ENCODE data around the gene VPS13A.
"Not testable (repeated sequence)": the region's sequence is repeated elsewhere in the genome, so short reads cannot be mapped to it uniquely, and the experiment has no call there.

VPS13A gene

GRCh38 chr9:77305622-77306400, 128.5 kb downstream of the VPS13A start:
- DNase-seq (ENCODE audit: low read depth) = no peak

GRCh38 chr9:77307166-77307565, 129.8 kb downstream of the VPS13A start:
- DNase-seq (ENCODE audit: low read depth) = no peak

- no peak for DNase-seq (ENCODE audit: low read depth)
Measured at GRCh38 chr9:77316058-77316457, 138.7 kb downstream of the VPS13A start.

GRCh38 chr9:77325058-77325457, 147.7 kb downstream of the VPS13A start:
- DNase-seq (ENCODE audit: low read depth) = no peak

GRCh38 chr9:77328102-77328501, 150.8 kb downstream of the VPS13A start:
- DNase-seq (ENCODE audit: low read depth) = no peak

- no peak for DNase-seq (ENCODE audit: low read depth)
Measured at GRCh38 chr9:77370064-77370463, 192.7 kb downstream of the VPS13A start.

DNA sequence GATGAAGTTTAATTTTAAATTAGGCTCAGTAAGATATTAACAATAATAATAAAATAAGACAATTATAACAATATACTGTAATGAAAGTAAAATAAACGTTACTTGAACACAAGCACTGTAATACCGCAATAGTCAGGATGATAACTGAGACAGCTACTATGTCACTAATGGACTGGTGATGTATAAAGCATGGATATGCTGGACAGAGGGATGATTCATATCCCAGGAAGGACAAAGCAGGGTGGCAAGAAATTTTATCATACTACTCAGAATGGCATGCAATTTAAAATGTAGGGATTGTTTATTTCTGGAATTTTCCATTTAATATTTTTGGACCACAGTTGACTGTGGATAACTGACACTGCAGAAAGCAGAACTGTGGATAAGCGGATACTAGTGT, 196.9 kb downstream of the VPS13A start:
- DNase-seq (ENCODE audit: low read depth) = no peak

DNA sequence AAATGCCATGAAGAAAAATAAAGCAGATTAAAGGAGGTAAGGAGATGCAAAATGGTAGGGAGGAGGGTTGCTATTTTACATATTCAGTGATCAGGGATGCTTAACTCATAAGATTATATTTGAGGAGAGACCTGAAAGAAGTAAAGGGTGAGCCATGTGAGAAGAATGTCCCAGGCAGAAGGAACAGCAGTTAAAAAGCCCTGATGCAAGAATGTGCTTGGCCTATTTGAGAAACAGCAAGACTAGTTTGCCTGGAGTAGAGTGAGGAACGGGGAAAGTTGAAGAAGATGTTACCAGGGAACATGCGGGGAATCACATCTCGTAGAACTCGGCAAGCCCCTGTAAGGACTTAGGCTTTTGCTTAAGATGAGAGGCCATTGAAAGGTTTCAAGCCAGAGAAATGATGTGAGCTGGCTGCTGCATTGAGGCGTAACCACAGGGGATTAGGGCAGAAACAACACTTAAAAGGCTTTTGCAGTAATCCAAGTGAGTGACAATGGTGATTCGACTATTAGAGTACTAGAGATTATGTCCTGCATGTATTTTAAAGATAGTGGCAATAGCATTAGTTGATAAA, 198.7 kb downstream of the VPS13A start:
- no peak for DNase-seq (ENCODE audit: low read depth)

- no peak for DNase-seq (ENCODE audit: low read depth)
Measured at GRCh38 chr9:77384406-77384805, 207.1 kb downstream of the VPS13A start.

DNA sequence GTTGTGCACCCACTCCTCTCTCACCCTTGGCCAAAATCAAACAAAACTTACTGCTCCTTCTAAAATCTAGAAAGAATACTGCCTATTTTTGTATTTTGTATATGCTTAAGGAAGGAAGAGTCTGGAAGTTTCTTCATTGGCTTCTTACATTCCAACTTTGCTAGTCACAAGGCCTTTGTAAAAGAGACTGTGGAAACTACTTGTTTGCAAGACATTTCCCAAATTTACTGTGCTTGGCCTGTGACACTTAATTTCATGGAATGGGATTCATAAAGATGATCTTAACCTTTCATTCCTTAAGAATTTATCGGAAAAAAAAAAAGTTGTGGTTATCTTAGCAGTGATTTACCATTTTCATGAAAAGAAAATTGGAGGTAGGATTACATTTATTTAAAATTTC, 208.9 kb downstream of the VPS13A start:
- DNase-seq (ENCODE audit: low read depth) = no peak

- no peak for DNase-seq (ENCODE audit: low read depth)
Measured at GRCh38 chr9:77391834-77392233, 214.5 kb downstream of the VPS13A start.

DNA sequence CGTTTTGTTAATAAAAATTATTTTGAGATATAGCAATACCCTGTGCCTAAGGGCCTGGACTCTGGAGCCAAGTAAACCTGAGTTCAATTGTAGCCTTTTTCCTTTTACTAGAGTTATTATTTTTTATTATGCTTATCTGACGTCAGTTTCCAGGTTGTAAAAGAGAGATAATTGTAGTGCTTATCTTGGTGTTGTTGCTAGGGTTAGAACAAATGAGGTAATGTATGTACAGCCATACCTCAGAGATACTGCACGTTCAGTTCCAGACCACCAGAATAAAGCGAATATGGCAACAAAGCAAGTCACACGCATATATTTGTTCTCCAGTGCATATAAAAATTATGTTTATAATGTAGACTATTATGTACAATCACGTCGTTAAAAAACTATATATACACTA, 215.0 kb downstream of the VPS13A start:
- no peak for DNase-seq (ENCODE audit: low read depth)

DNA sequence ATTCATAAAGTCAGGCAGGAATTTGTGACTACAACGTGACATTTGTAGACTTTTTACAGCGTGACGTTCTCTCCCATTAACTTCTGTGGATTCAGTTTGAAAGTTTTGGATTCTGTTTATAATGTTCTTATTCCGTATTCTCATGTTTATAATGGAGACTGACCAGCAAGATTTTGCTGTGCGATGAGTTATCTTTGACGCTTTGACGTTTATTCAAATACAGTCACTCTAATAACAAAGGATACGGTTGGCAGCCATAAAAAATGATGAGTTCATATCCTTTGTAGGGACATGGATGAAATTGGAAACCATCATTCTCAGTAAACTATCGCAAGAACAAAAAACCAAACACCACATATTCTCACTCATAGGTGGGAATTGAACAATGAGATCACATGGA, 221.2 kb downstream of the VPS13A start:
- DNase-seq (ENCODE audit: low read depth) = not testable (repeated sequence)

DNA sequence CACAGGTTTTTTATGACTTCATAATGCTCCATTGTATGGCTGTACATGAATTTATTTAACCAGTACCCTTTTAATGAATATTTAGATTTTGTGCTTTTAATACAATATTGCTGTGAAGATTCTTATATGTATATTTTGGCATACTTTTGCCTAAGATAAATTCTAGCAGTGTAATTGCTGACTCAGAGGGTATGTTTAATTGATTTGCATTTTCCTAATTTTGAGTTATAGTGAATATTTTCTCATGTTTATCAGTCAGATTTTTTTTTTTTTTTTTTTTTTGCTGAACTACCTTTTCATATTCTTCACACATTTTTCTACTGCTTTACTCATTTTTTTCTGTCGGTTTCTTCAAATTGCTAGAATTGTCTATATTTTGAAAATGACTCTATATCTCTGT, 222.6 kb downstream of the VPS13A start:
- no peak for DNase-seq (ENCODE audit: low read depth)

DNA sequence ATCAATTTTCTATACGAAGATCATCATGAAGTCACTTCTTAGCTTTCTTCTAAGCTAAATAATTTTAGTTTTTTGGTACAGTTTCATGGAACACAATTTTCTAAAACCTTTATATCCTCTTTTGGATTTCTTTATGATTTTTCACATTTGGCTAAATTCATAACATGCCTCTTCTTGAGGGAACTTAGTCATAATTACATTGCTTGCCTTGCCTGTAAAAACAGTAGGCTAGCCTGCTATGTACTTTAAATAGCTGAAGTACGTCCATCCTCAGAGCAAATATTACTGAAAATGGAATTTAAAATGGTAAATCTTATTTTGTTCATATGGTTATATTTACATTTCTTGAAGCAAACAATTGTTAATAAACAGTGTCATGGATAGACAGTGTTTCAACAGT, 225.0 kb downstream of the VPS13A start:
- DNase-seq (ENCODE audit: low read depth) = no peak

- DNase-seq (ENCODE audit: low read depth) = no peak
Measured at GRCh38 chr9:77403239-77403638, 225.9 kb downstream of the VPS13A start.

- not testable (repeated sequence) for DNase-seq (ENCODE audit: low read depth)
Measured at GRCh38 chr9:77408521-77408920, 231.2 kb downstream of the VPS13A start.

GRCh38 chr9:77417566-77417965, 240.2 kb downstream of the VPS13A start:
- no peak for DNase-seq (ENCODE audit: low read depth)

DNA sequence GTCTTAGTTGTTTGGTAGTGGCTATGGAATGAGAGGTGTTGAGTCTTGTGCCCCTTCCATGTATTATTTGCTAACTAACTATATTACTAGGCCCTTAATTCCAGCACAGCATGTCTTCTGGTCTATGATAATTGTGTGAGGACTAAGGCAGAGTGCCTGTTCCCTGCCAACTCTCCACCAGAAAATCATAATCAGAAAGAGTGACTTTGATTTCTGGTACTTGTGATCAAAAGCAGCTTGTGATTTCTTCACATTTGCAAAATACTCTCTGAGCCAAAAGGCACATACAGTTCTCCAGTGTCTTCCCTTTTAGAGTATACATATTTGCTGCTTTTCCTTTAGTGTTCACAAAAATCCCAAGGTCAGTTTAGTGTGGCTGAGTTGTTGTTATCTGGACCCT, 240.9 kb downstream of the VPS13A start:
- DNase-seq (ENCODE audit: low read depth) = no peak

- no peak for DNase-seq (ENCODE audit: low read depth)
Measured at GRCh38 chr9:77420641-77421040, 243.3 kb downstream of the VPS13A start.

- no peak for DNase-seq (ENCODE audit: low read depth)
Measured at GRCh38 chr9:77421506-77422265, 244.4 kb downstream of the VPS13A start.

DNA sequence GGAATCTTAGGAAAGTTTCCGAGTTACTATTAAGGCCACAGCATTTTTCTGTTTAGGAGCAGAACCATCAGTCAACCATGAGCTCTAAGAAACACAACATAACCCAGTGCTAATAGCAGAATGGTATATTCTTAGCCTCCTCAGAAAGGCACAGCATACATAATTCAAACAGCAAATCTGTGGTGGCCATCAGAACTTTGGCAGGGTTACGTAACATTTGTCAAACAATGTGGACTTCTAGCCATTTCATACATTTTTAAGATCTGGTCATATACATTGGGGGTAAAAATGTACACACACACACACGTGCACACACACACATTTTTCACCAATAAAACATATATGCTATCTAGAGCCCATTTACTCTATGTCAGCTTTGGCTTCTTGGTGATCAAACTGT, 245.6 kb downstream of the VPS13A start:
- no peak for DNase-seq (ENCODE audit: low read depth)

DNA sequence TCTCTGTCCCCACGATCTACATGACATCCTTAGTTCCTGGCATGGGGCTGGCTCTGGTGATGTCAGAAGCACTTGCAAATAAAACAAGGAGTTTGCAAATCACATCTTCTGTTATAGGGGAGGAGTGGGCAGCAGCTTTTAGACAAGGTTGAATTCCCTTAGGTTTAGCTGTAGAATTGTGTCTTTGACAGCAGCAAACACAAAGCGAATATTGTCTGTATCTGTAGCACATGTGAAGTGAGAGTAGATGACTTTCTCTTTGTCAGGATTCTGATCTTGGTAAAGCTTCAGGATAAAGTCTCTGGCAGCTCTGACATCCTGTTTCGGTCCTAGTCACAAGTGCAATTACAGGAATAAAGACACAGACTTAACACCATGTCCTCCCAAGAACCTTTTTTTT, 246.5 kb downstream of the VPS13A start:
- no peak for DNase-seq (ENCODE audit: low read depth)

Measured in non-pigmented ciliary epithelial cell (primary cell).